ENCODE measurements around the gene SHB. TPM values are rescaled to one million over a fixed set of nuclear protein-coding genes. Genes with fewer than 3 reads are reported as not detected.

The SHB gene
- total RNA-seq, 1 experiment from 2014 or later = 28.7 TPM

DNA sequence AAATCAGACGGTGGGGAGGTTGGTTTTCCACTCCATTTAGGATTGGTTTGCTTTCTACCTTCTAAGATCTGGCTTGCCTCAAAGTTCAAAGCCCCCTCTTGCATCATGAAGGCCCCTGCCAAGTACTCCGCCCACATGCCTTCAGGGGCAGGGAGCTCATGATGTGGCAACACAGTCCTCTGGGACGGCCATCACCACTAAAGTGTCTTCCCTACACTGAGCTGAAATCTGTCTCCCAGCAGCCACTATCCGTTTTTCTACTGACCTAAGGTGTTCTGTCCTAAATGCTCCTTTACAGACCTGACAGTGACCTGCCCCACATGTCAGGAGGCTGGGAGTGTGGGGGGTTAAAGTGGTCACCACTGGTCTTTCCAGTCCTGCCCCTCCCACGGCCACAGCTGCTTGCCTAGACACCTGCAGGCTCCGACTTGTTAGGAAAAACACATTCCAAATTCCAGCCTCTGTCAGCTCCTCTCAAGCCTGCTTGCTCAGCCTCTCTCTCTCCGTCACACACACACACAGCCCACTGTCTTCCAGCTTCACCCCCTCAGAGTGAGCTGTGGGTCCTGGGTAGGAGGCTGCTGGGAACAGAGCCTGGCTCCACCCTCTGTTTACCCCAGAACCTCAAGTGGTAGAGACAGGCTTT is 44.9 kb downstream of the SHB start:
- TF ChIP-seq SP1 (IDR thresholded peaks at IDR 0.05; ENCODE audit: low read depth) (0 out of 2 replicates have a peak, but pooled peaks have one; percentile 24), CEBPB (IDR thresholded peaks at IDR 0.05; ENCODE audit: low read depth) (peak; percentile 68), EZH2 (IDR thresholded peaks at IDR 0.05) (no peak)
- intact Hi-C loops (cut with micrococcal nuclease) = no loop called here
- BruUV-seq (replicated peaks) = no TSS peak
- no peaks in the 10 kb centered on the region for H3K27me3 ChIP-seq (ENCODE audit: insufficient read depth, low read length)
- H3K9me2 ChIP-seq (ENCODE audit: insufficient read depth) = no peaks in the 10 kb centered on the region
- peak overlapping the region; percentile 71 for H3K4me2 ChIP-seq (ENCODE audit: low read length)
- no peak overlapping the region for H2AFZ ChIP-seq (ENCODE audit: low read depth, low read length, poor library complexity, severe bottlenecking)
- H3K9me3 ChIP-seq (ENCODE audit: control insufficient read depth in 1 of 2, insufficient read depth in 1 of 2, low read depth in 1 of 2, low read length in 2 of 2) = no peaks in the 10 kb centered on the region
- H3K27ac ChIP-seq (ENCODE audit: low read depth, low read length) = no peak overlapping the region
- peaks cover 87% of the 10 kb centered on the region for H3K79me2 ChIP-seq (ENCODE audit: insufficient read depth, low read length)
- no peak overlapping the region for H3K4me3 ChIP-seq (replicated peaks in 1 of 2; ENCODE audit: low read depth in 1 of 2, low read length in 2 of 2)
- H3K4me1 ChIP-seq (ENCODE audit: control insufficient read depth in 1 of 2, insufficient read depth in 2 of 2, low read length in 2 of 2) = peaks cover 65 to 68% of the 10 kb centered on the region in 2 experiments
- peak overlapping the region; percentile 17; the same call in 1 of the 2 replicates for H3K9ac ChIP-seq (ENCODE audit: low read length)
- H3K36me3 ChIP-seq (ENCODE audit: control insufficient read depth in 1 of 2, insufficient read depth in 2 of 2, low read length in 2 of 2) = no peaks in the 10 kb centered on the region
- RAD21 ChIA-PET (ENCODE audit: low non-redundant PET in 1 of 2, low total read pairs in 2 of 2, uncharacterized antibody in 2 of 2, unreplicated experiment in 2 of 2) = no interaction called here
- CTCF ChIA-PET = interaction anchor here (1.7 kb wide), 1 partner anchor 103 kb away, joined by 3 read pairs; no protein-coding TSS in a partner anchor
- no peak for ATAC-seq
- no peaks in the 10 kb centered on the region for H4K20me1 ChIP-seq (ENCODE audit: insufficient read depth)
- POLR2A ChIA-PET = no interaction called here
- DNase-seq (ENCODE audit: low read depth, low spot score) = no peak

DNA sequence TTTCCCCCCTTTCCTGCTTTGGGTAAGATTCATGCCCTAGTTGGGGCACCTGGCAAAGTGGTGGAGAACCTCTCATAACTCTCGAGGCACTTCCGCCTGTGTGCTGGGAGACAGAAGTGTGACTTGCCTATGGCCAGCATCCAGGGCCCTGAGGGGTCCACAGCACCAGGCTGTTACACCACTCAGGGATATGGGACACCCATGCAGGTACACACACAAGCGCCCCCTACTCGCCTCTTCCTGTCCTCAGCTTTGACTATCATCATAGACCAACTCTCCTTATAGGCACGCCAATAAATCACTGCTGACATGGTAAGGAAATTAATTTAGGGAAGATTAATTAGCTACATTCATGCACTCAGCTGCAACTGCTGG is 45.4 kb downstream of the SHB start:
- Histone ChIP-seq H3K9me2 (ENCODE audit: insufficient read depth) (no peaks in the 10 kb centered on the region), H3K9ac (ENCODE audit: low read length) (no peak overlapping the region), H3K36me3 (ENCODE audit: control insufficient read depth in 1 of 2, insufficient read depth in 2 of 2, low read length in 2 of 2) (no peaks in the 10 kb centered on the region), H2AFZ (ENCODE audit: low read depth, low read length, poor library complexity, severe bottlenecking) (no peak overlapping the region), H3K79me2 (ENCODE audit: insufficient read depth, low read length) (peaks cover 87% of the 10 kb centered on the region), H3K4me3 (replicated peaks in 1 of 2; ENCODE audit: low read depth in 1 of 2, low read length in 2 of 2) (no peak overlapping the region), H3K4me2 (ENCODE audit: low read length) (peak overlapping the region; percentile 71; the same call in 1 of the 2 replicates), H3K27me3 (ENCODE audit: insufficient read depth, low read length) (no peaks in the 10 kb centered on the region), H3K9me3 (ENCODE audit: control insufficient read depth in 1 of 2, insufficient read depth in 1 of 2, low read depth in 1 of 2, low read length in 2 of 2) (no peaks in the 10 kb centered on the region), H3K27ac (ENCODE audit: low read depth, low read length) (no peak overlapping the region), H4K20me1 (ENCODE audit: insufficient read depth) (no peaks in the 10 kb centered on the region), H3K4me1 (ENCODE audit: control insufficient read depth in 1 of 2, insufficient read depth in 2 of 2, low read length in 2 of 2) (peaks cover 65 to 68% of the 10 kb centered on the region in 2 experiments)
- BruUV-seq (replicated peaks) = no TSS peak
- ChIA-PET POLR2A (no interaction called here), CTCF (interaction anchor here (1.7 kb wide), 1 partner anchor 103 kb away, joined by 3 read pairs; no protein-coding TSS in a partner anchor), RAD21 (ENCODE audit: low non-redundant PET in 1 of 2, low total read pairs in 2 of 2, uncharacterized antibody in 2 of 2, unreplicated experiment in 2 of 2) (no interaction called here)
- intact Hi-C loops (cut with micrococcal nuclease) = no loop called here
- no peak for DNase-seq (ENCODE audit: low read depth, low spot score)
- no peak for ATAC-seq
- TF ChIP-seq, protein P1, sequence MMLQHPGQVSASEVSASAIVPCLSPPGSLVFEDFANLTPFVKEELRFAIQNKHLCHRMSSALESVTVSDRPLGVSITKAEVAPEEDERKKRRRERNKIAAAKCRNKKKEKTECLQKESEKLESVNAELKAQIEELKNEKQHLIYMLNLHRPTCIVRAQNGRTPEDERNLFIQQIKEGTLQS (IDR thresholded peaks at IDR 0.05) = no peak
- TF ChIP-seq RAD21 (IDR thresholded peaks at IDR 0.05; ENCODE audit: low read depth) (no peak), EZH2 (IDR thresholded peaks at IDR 0.05) (no peak), EZH2phosphoT487 (IDR thresholded peaks at IDR 0.05; ENCODE audit: borderline replicate concordance) (no peak), CBX3 (IDR thresholded peaks at IDR 0.05; ENCODE audit: low read depth) (no peak), ZNF274 (IDR thresholded peaks at IDR 0.05; ENCODE audit: low read depth, low read length) (no peak), EGR1 (IDR thresholded peaks at IDR 0.05; ENCODE audit: low read depth) (no peak), ELF1 (IDR thresholded peaks at IDR 0.05; ENCODE audit: borderline replicate concordance, low read depth) (no peak), POLR2A (IDR thresholded peaks at IDR 0.05; ENCODE audit: borderline replicate concordance, extremely low read depth, insufficient read depth, insufficient read length) (no peak), SRF (IDR thresholded peaks at IDR 0.05; ENCODE audit: low read depth) (no peak), JUND (IDR thresholded peaks at IDR 0.05) (no peak), FOSL1 (IDR thresholded peaks at IDR 0.05; ENCODE audit: low read depth) (no peak), SP1 (IDR thresholded peaks at IDR 0.05; ENCODE audit: low read depth) (no peak), CEBPB (IDR thresholded peaks at IDR 0.05; ENCODE audit: low read depth) (no peak), TCF7L2 (IDR thresholded peaks at IDR 0.05; ENCODE audit: borderline replicate concordance, extremely low read depth, insufficient read depth, insufficient read length) (no peak), SIN3A (IDR thresholded peaks at IDR 0.05; ENCODE audit: low read depth) (no peak)
- TF ChIP-seq, protein P2, sequence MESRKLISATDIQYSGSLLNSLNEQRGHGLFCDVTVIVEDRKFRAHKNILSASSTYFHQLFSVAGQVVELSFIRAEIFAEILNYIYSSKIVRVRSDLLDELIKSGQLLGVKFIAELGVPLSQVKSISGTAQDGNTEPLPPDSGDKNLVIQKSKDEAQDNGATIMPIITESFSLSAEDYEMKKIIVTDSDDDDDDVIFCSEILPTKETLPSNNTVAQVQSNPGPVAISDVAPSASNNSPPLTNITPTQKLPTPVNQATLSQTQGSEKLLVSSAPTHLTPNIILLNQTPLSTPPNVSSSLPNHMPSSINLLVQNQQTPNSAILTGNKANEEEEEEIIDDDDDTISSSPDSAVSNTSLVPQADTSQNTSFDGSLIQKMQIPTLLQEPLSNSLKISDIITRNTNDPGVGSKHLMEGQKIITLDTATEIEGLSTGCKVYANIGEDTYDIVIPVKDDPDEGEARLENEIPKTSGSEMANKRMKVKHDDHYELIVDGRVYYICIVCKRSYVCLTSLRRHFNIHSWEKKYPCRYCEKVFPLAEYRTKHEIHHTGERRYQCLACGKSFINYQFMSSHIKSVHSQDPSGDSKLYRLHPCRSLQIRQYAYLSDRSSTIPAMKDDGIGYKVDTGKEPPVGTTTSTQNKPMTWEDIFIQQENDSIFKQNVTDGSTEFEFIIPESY (IDR thresholded peaks at IDR 0.05; ENCODE audit: extremely low read depth, insufficient replicate concordance, low read length) = no peak
- TF ChIP-seq, protein P3, sequence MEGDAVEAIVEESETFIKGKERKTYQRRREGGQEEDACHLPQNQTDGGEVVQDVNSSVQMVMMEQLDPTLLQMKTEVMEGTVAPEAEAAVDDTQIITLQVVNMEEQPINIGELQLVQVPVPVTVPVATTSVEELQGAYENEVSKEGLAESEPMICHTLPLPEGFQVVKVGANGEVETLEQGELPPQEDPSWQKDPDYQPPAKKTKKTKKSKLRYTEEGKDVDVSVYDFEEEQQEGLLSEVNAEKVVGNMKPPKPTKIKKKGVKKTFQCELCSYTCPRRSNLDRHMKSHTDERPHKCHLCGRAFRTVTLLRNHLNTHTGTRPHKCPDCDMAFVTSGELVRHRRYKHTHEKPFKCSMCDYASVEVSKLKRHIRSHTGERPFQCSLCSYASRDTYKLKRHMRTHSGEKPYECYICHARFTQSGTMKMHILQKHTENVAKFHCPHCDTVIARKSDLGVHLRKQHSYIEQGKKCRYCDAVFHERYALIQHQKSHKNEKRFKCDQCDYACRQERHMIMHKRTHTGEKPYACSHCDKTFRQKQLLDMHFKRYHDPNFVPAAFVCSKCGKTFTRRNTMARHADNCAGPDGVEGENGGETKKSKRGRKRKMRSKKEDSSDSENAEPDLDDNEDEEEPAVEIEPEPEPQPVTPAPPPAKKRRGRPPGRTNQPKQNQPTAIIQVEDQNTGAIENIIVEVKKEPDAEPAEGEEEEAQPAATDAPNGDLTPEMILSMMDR (IDR thresholded peaks at IDR 0.05 in 2 of 3, conservative IDR thresholded peaks at IDR 0.05 in 1 of 3; ENCODE audit: borderline replicate concordance in 1 of 3, insufficient read depth in 1 of 3, low read depth in 2 of 3, low read length in 2 of 3) = no peak
